GM06990 (cell line): ENCODE data around the gene COL6A1.

Experiments used
- DNase-seq: peaks from one replicate; pipeline ENCODE4 v3.0.0-alpha.2; 2011; ENCODE audit not compliant: insufficient read length; ENCODE audit errors: extremely low read depth
- H3K27me3 ChIP-seq: replicated peaks from 2 replicates; pipeline ENCODE4 v1.6.0; 2011; ENCODE audit warnings: low read length; ENCODE audit not compliant: control insufficient read depth, insufficient read depth
- H3K36me3 ChIP-seq: 2 replicates; pipeline ENCODE4 v1.5.1; 2011; ENCODE audit warnings: low read length; ENCODE audit not compliant: control insufficient read depth, insufficient read depth
- H3K4me3 ChIP-seq: replicated peaks from 2 replicates; pipeline ENCODE4 v1.5.1; 2011; ENCODE audit warnings: low read depth, mild to moderate bottlenecking, control low read depth, low read length
- CTCF ChIP-seq: IDR thresholded peaks from 2 replicates; pipeline ENCODE4 v1.5.1; 2011; ENCODE audit warnings: low read length, control low read depth, mild to moderate bottlenecking, inconsistent platforms; ENCODE audit not compliant: insufficient read depth, poor library complexity, severe bottlenecking

The COL6A1 gene

GRCh38 chr21:45982758-45983648, 1.4 kb downstream of the COL6A1 start:
- no peak for DNase-seq
- Histone ChIP-seq H3K36me3 (no peaks in the 10 kb centered on the region), H3K27me3 (no peaks in the 10 kb centered on the region), H3K4me3 (no peak overlapping the region)
- no peak for TF ChIP-seq CTCF

GRCh38 chr21:45983649-45983965, 2.0 kb downstream of the COL6A1 start:
- H3K36me3 ChIP-seq, result no peaks in the 10 kb centered on the region
- no peaks in the 10 kb centered on the region for H3K27me3 ChIP-seq
- no peak overlapping the region for H3K4me3 ChIP-seq
- no peak for TF ChIP-seq CTCF
- DNase-seq, result no peak

GRCh38 chr21:45983981-45984551, 2.5 kb downstream of the COL6A1 start:
- Histone ChIP-seq H3K4me3 (no peak overlapping the region), H3K36me3 (no peaks in the 10 kb centered on the region), H3K27me3 (no peaks in the 10 kb centered on the region)
- TF ChIP-seq CTCF, result no peak
- no peak for DNase-seq

GRCh38 chr21:45984584-45985095, 3.1 kb downstream of the COL6A1 start:
- DNase-seq, result no peak
- TF ChIP-seq CTCF, result no peak
- no peaks in the 10 kb centered on the region for H3K36me3 ChIP-seq
- no peaks in the 10 kb centered on the region for H3K27me3 ChIP-seq
- H3K4me3 ChIP-seq, result no peak overlapping the region

GRCh38 chr21:45985471-45986315, 4.1 kb downstream of the COL6A1 start:
- Histone ChIP-seq H3K36me3 (no peaks in the 10 kb centered on the region), H3K4me3 (no peak overlapping the region), H3K27me3 (no peaks in the 10 kb centered on the region)
- DNase-seq, result peak; percentile 1
- no peak for TF ChIP-seq CTCF
